GM21825 (cell line): ENCODE results near the gene PHF20.
"Not testable (repeated sequence)": the region's sequence is repeated elsewhere in the genome, so short reads cannot be mapped to it uniquely, and the experiment has no call there.

Source experiments
- ATAC-seq: cut with Tn5 transposase; IDR thresholded peaks from one replicate; pipeline ENCODE4 v1.9.1; 2021; ENCODE audit warnings: mild to moderate bottlenecking, moderate library complexity; ENCODE audit not compliant: unreplicated experiment

Gene PHF20

DNA sequence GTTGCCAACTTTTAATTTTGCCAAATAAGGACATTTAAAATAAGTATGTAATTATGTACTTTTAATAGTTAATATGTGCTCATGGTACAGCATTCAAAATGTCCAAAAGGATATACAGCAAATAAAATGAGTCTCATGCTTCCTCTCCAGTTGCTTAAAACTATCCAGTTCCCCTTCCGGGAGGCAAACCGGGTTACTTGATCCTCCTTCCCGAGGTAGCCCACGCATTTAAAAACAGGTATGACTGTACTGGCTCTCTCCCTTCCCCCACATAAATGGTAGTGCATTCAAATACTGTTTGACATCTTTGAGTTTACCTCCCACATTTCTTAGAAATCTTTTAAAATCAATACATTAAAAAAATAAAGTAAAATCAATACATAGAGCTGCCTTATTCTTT is 66.4 kb downstream of the PHF20 start:
- no peak for ATAC-seq

DNA sequence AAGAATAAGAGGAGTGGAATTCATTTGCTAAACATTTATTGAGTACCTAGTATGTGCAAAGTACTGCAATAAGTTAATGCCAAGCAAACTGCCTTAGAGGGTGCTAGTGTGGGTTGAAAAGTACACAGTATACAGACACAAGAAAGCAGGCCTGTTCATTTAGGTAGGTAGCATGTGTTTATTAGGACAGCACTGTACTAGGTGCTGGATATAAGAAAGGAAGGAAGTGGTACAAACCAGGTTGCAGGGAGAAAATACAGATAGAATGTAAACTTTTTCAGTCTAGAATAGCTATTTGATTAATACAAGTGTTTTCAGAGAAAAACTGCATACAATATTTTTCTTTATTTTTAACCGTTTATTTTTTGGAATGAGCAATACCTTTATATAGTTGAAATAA is 68.1 kb downstream of the PHF20 start:
- ATAC-seq = no peak

DNA sequence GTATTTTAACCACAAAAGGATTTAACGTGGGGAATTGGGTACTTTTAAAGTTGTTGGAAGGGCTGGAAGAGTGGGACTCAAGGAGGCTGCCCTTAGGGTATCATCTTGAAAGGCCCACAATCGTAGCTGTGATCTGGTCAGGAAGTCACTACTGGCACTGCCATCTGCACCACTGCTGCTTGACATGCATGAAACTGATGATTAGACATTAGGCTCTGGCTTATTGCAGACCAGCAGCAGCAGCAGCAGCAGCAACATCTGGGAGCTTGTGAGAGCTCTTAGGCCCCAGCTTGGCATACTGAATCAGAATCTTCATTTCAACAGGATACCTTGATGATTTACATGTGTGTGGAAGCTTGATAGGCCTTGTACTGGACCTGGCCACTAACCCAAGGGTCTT is 68.6 kb downstream of the PHF20 start:
- ATAC-seq = no peak

DNA sequence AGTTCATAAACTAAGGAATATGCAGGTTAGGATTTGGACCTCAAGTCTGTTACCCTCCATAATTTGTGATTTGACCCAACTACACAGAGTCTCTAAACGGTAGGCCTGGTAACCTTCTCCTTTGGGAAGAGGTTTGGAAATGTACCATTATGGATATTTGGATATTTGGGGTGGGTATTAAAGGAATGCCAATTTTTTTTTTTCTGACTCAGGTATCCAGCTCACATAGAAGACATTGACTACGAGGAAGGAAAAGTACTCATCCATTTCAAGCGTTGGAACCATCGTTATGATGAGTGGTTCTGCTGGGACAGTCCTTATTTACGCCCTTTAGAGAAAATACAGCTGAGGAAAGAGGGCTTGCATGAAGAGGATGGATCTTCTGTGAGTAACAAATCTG is 70.5 kb downstream of the PHF20 start:
- ATAC-seq = no peak

DNA sequence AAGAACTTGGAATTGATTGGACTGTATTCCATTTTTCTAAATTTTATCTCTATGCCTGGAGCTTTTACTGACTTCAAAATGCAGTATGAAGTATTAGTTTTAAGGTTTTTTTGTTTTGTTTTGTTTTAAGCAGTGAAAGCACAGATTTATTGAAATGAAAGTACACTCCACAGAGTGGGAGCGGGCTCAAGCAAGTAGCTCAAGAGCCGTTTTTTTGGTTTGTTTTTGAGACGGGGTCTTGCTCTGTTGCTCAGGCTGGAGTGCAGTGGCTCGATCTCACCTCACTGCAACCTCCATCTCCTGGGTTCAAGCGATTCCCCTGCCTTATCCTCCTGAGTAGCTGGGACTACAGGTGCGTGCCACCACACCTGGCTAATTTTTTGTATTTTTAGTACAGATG is 72.1 kb downstream of the PHF20 start:
- ATAC-seq = not testable (repeated sequence)

DNA sequence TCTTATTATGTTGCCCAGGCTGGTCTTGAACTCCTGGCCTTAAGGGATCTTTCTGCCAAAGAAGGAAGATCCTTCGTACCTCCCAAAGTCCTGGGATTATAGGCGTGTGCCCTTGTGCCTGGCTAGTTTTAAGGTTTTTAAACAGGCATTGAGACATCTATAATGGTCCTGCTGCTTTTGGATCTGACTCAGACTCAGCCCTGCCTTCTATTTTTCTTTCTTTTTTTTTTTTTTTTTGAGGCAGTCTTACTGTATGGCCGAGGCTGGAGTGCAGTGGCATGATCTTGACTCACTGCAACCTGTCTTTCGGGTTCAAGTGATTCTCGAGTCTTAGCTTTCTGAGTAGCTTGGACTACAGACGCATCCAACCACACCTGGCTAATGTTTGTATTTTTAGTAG is 73.7 kb downstream of the PHF20 start:
- ATAC-seq = no peak

DNA sequence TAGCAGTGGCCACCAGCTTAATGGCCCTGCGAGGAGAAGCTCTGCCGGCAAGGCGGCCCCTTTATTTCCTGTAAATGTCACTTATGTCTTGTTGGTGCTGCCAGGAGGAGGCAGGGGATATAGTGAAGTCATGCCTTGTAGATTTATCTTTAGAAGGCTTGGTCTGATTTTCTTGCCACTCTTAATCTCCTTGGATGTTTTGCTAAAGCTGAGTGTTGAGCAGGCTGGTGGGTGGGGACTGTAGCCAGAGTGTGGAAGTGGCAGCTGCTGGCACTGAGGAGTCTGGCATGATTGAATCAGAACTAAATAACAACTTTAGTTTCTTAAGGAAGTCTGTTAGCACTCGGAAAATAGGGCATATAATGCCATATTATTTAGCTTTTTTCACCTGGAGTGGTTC is 77.9 kb downstream of the PHF20 start:
- no peak for ATAC-seq

DNA sequence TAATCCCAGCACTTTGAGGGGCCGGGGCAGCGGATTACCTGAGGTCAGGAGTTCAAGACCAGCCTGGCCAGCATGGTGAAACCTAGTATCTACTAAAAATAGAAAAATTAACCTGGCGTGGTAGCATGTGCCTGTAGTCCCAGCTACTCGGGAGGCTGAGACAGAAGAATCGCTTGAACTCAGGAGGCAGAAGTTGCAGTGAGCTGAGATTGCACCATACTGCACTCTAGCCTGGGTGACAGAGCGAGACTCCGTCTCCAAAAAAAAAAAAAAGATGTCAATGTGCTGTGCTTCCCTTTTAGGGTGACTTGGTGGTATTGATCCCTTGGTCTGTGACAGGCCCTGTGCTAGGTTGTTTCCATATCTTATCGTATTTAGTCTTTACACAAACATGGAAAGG is 79.8 kb downstream of the PHF20 start:
- not testable (repeated sequence) for ATAC-seq

DNA sequence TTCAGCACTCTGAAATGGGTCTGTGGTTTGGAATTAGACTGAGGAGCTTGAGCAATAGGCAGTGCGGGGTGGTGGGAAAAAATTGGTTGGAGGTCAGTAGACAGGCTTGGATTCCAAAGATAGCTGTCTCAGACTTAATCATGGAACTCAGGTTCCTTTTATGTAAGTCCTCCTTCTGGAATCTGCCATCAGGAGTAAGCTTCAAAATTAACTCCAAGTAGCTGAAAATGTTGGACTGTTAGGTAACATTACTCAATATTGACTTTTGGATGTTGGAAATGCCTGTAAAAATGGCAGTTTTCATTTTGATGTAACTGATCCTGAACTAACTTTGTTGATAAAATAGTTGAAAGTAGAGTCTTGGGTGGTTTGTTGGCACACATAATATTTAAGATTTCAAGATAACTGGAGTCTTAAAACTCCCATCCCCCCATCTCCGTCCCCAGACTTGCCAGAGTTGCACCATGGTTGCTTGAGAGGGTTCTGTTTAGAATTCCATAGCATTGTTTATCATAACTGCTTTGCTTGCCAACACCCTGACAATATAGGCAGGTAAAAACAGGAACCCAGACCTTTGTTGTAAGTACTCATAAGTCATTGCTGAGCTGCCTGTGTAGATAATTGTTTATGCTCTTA is 83.0 kb downstream of the PHF20 start:
- ATAC-seq = no peak

DNA sequence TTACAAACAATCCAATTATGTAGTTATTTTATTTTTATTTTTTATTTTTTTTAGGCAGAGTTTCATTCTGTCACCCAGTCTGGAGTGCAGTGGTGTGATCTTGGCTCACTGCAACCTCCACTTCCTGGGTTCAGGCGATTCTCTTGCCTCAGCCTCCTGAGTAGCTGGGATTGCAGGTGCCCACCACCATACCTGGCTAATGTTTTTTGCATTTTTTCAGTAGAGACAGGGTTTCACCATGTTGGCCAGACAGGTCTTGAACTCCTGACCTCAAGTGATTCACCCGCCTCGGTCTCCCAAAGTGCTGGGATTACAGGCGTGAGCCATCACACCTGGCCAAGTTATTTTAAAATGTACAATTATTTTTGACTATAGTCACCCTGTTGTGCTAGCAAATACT is 83.8 kb downstream of the PHF20 start:
- ATAC-seq = not testable (repeated sequence)

DNA sequence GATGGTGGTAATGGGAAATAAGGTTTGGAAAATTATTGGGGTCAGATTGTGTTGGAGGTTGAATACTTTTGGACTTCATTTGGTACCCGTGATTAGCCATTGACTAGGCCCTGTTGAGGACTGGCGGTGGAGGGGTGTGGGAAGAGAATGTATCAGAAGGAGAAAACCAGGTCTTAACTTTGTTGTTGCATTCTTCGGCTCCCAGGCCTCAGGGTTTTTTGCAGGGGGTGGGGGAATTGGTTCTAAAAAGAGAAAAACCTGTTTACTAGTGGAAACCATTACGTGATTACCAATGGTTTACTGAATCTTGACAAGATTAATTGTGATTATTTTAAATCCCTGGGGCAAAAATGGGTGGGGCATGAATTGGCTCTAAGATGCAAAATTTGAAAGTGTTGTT is 85.1 kb downstream of the PHF20 start:
- no peak for ATAC-seq

DNA sequence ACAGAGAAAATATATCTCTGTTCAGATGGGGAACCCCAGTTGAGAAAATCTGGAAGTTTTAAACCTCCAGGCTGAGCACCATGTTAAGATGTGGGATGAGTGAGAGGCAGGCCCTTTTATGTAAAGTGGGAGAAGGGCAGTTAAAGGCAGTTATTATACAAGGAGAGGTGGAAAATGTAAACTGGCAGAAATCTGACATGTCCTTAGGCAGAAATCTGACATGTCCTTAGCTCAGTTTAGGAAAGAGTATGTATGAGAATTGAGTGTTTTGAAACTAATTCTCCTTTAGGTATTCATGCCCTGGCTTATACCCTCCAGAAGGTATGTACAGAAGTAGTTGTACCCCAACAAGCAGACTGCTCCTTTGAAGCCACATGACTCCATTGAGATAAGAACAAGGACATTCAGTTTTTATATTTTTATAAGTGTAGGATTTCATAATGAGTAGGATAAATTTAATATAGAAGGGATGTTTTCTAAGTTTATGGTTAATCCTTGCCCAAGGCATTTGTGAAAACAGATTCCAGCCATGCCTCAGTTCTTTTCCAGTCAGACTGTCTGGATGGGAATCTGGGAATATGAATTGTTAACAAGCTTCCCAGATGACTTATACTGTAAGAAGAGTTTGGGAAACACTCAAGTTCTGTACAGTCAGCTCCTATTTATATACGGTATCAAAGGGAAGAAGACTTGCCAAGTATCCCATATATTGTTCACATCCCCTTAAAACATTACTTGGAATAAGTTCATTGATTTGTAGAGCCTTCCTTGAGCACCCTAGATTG is 94.8 kb downstream of the PHF20 start:
- no peak for ATAC-seq

DNA sequence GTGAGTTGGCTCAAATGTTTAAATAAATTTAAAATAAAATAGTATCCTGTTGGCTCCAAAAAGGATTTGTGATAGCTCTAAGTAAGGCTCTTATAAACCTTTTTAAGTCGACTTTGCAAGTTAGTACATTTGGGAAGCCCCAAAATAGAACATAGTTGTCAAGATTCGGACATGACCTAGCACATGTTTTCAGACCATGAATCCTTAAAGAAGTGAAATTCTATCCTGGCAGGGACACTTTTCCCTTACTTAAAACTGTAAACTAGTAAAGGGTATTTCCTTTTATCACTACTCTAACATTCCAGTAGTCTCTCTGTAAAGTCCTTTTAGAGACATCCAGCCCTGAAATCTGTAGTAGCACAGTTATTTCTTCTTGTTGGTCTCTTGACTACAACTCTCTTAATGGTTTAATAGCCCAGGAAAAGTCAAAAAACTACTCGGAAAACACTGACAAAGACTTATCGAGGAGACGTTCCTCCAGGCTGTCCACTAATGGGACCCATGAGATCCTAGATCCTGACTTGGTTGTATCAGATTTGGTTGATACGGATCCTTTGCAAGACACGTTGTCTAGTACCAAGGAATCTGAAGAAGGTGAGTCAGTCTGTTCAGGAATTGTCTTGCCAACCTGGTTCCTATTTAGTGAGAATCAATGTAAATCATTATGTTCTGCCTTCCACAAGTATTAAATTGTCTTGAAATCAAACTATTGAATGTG is 98.9 kb downstream of the PHF20 start:
- ATAC-seq = no peak

DNA sequence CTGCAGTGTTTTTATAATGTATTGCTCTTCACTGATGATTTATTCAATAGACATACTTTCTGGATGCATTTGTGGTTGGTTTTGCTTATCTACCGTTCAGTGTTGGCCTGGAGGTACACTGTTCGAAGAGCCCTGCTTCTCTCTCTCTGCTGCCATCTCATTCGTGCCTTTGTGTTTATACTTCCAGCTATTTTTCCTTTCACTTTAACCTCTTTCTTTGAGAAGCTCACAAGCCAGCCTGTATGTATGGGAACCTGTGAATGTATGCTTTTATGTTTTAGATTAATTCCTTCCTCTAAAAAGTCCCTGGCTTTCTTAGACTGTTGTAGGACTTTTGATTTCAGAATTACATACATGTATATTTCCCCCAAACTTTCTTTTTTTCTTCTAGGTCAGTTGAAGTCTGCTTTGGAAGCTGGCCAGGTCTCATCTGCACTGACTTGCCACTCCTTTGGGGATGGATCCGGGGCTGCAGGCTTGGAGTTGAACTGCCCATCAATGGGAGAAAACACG is 99.5 kb downstream of the PHF20 start:
- ATAC-seq = no peak

DNA sequence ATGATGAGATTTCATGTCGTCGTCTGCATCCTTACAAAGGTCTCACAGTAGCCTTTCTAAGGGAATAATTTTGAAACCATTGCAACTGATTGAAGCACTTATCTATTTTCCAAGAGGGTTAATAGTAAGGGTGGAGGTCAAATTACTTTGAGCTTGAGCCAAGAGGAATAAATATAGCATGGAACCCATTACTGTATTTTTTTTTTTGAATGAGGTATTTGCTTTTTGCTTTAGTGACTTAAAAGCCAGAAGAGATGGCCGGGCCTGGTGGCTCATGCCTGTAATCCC is 104.2 kb downstream of the PHF20 start:
- ATAC-seq = no peak

DNA sequence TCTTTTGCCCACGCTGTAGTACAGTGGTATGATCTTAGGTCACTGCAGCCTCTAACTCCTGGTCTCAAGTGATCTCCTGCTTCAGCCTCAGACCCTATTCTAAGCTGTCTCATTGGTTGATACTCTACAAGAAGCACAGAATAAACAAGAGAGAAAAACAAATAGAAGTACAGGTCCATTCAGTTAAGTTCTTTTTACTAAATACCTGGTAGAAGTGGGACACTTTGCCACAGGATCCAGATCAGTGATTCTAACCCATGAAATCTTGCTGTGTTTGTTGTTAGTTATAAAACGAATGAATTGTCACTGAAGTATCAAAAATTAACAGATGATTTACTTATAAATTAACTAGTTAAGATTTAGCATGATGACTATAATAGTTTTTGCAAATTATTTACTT is 105.8 kb downstream of the PHF20 start:
- no peak for ATAC-seq

DNA sequence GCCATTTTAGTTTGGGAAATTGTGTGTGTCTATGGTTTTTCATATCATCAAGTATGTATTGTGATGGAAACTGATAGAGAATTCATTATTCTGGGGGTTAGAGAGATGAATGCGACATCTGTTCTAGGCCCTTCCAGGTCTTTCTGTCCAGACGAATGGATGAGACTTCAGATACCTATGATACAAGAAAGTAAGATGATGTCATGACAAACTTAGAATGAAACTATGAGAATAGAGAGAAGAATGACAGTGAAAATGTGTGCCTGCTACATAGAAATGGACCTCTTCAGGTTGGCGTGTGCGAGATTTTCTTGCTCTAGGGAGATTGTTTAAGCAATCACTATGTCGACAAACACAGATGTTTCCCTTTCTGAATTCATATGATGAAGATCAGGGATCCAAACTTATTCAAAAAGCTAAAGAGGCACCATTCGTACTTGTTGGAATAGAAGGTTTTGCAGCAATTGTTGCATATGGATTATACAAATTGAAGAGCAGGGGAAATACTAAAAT is 106.4 kb downstream of the PHF20 start:
- ATAC-seq = no peak

DNA sequence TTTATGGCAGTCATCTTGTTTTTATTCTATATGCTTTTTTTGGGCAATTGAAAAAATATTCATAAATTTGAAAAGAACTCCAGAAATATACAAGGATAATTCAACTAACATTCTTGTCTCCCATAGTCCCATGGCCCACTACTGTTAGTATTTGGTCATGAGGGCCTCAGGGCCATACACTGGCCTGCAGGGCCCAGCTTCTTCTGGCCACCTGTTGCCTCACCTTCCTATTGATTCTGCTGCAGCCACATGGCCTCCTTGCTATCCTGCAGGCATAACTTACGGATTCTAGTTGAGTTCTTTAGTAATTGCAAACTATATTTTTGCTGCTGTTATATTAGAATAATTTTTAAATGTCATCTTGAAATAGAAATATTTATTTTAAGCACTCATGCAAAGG is 109.9 kb downstream of the PHF20 start:
- no peak for ATAC-seq

DNA sequence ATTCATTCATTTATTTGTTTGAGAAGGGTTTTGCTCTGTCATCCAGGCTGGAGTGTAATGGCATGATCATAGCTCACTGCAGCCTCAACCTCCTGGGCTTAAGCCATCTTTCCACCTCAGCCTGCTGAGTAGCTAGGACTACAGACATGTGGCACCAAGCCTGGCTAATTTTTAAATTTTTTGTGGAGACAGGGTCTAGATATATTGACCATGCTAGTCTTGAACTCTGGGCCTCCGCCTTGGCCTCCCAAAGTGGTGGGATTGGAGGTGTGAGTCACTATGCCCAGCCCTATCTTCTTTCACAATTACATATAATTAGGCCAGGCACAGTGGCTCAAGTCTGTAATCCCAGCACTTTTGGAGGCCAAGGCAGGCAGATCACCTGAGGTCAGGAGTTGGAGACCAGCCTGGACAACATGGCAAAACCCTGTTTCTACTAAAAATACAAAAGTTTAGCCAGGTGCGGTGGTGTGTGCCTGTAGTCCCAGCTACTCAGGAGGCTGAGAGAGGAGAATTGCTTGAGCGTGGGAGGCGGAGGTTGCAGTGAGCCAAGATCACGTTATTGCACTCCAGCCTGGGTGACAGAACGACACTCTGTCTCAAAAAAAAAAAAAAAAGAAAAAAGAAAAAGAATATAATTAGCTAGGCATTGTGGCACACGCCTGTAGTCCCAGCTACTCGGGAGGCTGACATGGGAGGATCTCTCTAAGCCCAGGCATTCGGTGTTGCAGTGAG is 110.8 kb downstream of the PHF20 start:
- ATAC-seq = not testable (repeated sequence)

DNA sequence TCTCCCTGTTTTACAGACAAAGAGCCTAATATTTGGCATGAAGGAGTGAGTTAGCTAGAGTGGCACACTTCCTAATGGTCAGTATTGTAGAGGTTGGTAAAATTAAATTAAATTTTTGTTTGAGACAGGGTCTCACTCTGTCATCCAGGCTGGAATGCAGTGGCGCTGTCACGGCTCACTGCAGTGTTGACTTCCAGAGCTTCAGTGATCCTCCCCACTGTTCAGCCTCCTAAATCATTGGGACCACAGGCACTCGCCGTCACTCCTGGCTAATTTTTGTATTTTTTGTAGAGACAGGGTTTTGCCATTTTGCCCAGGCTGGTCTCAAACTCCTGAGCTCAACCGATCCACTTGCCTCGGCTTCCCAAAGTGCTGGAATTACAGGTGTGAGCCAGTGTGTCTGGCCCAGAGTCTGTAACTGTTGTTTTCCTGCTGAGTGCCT is 111.5 kb downstream of the PHF20 start:
- no peak for ATAC-seq
